ENCODE measurements around the gene TRIM68. TPM values are rescaled to one million over a fixed set of nuclear protein-coding genes. Genes with fewer than 3 reads are reported as not detected.

Gene TRIM68, protein sequence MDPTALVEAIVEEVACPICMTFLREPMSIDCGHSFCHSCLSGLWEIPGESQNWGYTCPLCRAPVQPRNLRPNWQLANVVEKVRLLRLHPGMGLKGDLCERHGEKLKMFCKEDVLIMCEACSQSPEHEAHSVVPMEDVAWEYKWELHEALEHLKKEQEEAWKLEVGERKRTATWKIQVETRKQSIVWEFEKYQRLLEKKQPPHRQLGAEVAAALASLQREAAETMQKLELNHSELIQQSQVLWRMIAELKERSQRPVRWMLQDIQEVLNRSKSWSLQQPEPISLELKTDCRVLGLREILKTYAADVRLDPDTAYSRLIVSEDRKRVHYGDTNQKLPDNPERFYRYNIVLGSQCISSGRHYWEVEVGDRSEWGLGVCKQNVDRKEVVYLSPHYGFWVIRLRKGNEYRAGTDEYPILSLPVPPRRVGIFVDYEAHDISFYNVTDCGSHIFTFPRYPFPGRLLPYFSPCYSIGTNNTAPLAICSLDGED
- total RNA-seq, result 5.8 and 7.2 TPM in 2 replicates

GRCh38 chr11:4607781-4608666 lies at the start of gene TRIM68:
TSS of gene TRIM68 (minus strand) at chr11:4608231. CDS start at chr11:4605504, 2,727 bp downstream.

DNA sequence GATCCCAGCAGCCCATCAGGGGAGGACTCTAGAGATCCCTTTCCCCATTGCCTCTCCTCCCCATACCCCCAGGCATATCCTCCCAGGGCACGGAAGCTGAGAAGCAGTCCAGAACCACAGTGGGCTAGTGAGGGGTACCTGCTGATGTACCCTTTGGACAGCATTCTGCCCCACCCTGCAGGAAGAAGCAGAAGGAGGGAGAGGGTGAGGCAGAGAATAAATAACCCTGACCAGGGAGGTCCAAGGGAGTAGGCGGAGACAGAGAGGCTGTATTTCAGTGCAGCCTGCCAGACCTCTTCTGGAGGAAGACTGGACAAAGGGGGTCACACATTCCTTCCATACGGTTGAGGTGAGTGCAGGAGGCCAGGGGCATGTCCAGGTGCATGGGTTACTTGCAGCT lies 35.7 kb upstream of the TRIM68 start, which contains the start of gene OR51E1:
Gene OR51E1, plus strand, starts transcription at position 301 of the 400 bp plus-strand sequence. CDS start 8,545 bp downstream, outside the sequence.

DNA sequence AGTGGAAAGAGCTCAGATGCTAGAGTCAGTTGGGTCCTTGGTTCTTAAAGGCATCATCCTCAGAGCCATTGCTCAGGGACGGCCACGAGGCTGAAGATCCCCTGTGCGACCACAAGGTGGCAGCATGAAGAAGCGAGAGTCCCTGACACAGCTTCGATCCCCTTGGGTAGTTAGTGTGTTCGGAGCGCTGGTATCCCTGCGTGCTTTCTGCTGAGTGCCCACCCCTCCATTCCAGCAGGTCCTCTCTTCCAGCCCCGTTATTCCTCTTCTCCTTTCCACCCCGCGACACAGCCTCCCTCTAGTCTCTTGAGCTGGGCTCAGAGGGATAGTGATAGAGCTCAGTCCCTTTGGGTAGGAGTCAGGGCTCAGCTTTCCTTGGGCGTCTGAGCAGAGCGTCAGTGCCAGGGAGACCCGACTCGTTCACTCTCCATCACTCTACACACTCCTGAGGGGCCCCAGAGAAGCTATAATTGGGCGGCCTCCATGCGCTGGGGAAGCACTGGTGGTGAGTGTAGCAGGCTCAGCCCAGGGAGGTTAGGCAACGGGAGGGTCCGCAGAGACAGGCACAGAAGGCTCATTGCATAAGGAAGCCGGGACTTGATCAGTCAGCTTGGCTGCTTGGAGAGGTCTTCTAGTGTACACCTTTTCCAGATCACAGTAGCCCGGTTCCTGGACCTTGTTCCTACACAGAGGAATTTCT lies 29.1 kb upstream of the TRIM68 start, which contains the start of gene OR51D1:
Gene OR51D1, plus strand, starts transcription at position 516 of the 700 bp plus-strand sequence. CDS start 2,314 bp downstream, outside the sequence.

DNA sequence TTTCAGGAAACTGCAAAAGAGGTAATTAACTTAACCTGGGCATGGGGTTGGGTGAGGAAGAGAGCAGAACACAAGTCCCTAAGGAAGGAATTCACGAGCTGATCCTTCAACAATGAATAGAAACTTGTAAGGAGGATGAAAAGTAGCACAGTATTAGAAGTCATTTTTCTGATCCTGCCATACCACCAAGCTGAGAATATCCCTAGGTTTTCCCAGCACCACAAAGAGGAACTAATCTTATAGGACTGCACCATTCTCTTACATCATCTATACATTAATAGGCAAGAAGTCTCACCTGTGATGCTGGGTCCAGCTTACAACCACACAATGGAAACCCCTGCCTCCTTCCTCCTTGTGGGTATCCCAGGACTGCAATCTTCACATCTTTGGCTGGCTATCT lies 14.3 kb downstream of the TRIM68 start, which contains the start of gene OR52I1:
Gene OR52I1, plus strand, starts transcription at position 301 of the 400 bp plus-strand sequence. Its CDS starts 0 bp downstream, at position 301.

GRCh38 chr11:4581443-4581842 lies 26.6 kb downstream of the TRIM68 start, which contains the start of gene OR52I2:
TSS of gene OR52I2 (plus strand) at chr11:4581743.

Other genes with a start within 250 kb of the TRIM68 start
- gene OR52B4, start 239.8 kb downstream of the TRIM68 start, total RNA-seq, result not detected in 2 replicates
- 6.8 and 21.4 TPM in 2 replicates for gene TRIM21, start 214.5 kb downstream of the TRIM68 start, total RNA-seq
- gene OR52K2, start 158.9 kb downstream of the TRIM68 start, total RNA-seq, result not detected in 2 replicates
- not detected in 2 replicates for gene OR52K1, start 125.6 kb downstream of the TRIM68 start, total RNA-seq
- gene OR52M1, start 63.0 kb downstream of the TRIM68 start, total RNA-seq, result not detected in 2 replicates
- gene OR52I2, start 26.5 kb downstream of the TRIM68 start, total RNA-seq, result under 0.01 TPM in 1 of 2 replicates, not detected in the other
- not detected in 2 replicates for gene OR52I1, start 14.2 kb downstream of the TRIM68 start, total RNA-seq
- gene OR51D1, start 29.2 kb upstream of the TRIM68 start, total RNA-seq, result not detected in 2 replicates
- gene OR51E1, start 35.8 kb upstream of the TRIM68 start, total RNA-seq, result not detected in 2 replicates
- under 0.01 TPM in 1 of 2 replicates, not detected in the other for gene OR51E2, start 89.6 kb upstream of the TRIM68 start, total RNA-seq
- not detected in 2 replicates for gene MMP26, start 96.6 kb upstream of the TRIM68 start, total RNA-seq
- gene OR51F1, start 161.7 kb upstream of the TRIM68 start, total RNA-seq, result not detected in 2 replicates
- gene OR52R1, start 196.1 kb upstream of the TRIM68 start, total RNA-seq, result not detected in 2 replicates
- gene OR51F2, start 213.1 kb upstream of the TRIM68 start, total RNA-seq, result not detected in 2 replicates
- not detected in 2 replicates for gene OR51S1, start 241.0 kb upstream of the TRIM68 start, total RNA-seq

All from tracheal epithelial cell (primary cell).